Measurements from ENCODE around the gene OR7C1. TPM values are rescaled to one million over a fixed set of nuclear protein-coding genes. Genes with fewer than 3 reads are reported as not detected.
"Not testable (repeated sequence)": the region's sequence is repeated elsewhere in the genome, so short reads cannot be mapped to it uniquely, and the experiment has no call there.

OR7C1 gene
- total RNA-seq, 4 donors from 2014 or later: 0.06 TPM; not detected in 2

GRCh38 chr19:14783410-14783998 lies 51.5 kb downstream of the OR7C1 start:
- H3K4me3 ChIP-seq; H3K27ac ChIP-seq (replicated peaks in 1 of 4); H3K9me3 ChIP-seq; H3K36me3 ChIP-seq; DNase-seq (ENCODE audit: extremely low spot score); H3K4me1 ChIP-seq; intact Hi-C loops (cut with DNase I): not testable (repeated sequence)
- peaks cover 0 to 66% (median 4%) of the 10 kb centered on the region in 4 donors for H3K27me3 ChIP-seq
- WGBS: 49% methylated on average over 7 of the region's 8 CpGs

GRCh38 chr19:14782626-14783409 lies 52.2 kb downstream of the OR7C1 start:
- no peak for DNase-seq (ENCODE audit: extremely low spot score)
- intact Hi-C loops (cut with DNase I): no loop called here
- TF ChIP-seq POLR2AphosphoS5 (IDR thresholded peaks at IDR 0.05) (no peak), POLR2A (IDR thresholded peaks at IDR 0.05; ENCODE audit: low read depth) (no peak), CTCF (IDR thresholded peaks at IDR 0.05) (no peak), EP300 (IDR thresholded peaks at IDR 0.05) (no peak)
- no peaks in the 10 kb centered on the region for H3K9me3 ChIP-seq
- no peaks in the 10 kb centered on the region for H3K4me1 ChIP-seq
- H3K27ac ChIP-seq (replicated peaks in 1 of 4): no peak overlapping the region
- 84% methylated on average over 16 of the region's 16 CpGs for WGBS
- no peaks in the 10 kb centered on the region for H3K36me3 ChIP-seq
- H3K4me3 ChIP-seq: no peak overlapping the region
- peaks cover 0 to 69% (median 4%) of the 10 kb centered on the region in 4 donors for H3K27me3 ChIP-seq

- DNase-seq (ENCODE audit: extremely low spot score); H3K9me3 ChIP-seq; H3K4me3 ChIP-seq; H3K4me1 ChIP-seq; intact Hi-C loops (cut with DNase I); H3K36me3 ChIP-seq; H3K27ac ChIP-seq (replicated peaks in 1 of 4): not testable (repeated sequence)
- WGBS: 90% methylated on average over 16 of the region's 17 CpGs
- H3K27me3 ChIP-seq: peaks cover 0 to 69% (median 4%) of the 10 kb centered on the region in 4 donors
Observed at GRCh38 chr19:14781713-14782536, 53.1 kb downstream of the OR7C1 start.

GRCh38 chr19:14780622-14781225 lies 54.3 kb downstream of the OR7C1 start:
- H3K27ac ChIP-seq (replicated peaks in 1 of 4); H3K36me3 ChIP-seq; intact Hi-C loops (cut with DNase I); H3K4me3 ChIP-seq; DNase-seq (ENCODE audit: extremely low spot score); H3K4me1 ChIP-seq; H3K9me3 ChIP-seq: not testable (repeated sequence)
- H3K27me3 ChIP-seq: peaks cover 0 to 70% (median 0%) of the 10 kb centered on the region in 4 donors
- 77% methylated on average over 14 of the region's 14 CpGs for WGBS

- Histone ChIP-seq H3K27me3 (peaks cover 0 to 72% (median 0%) of the 10 kb centered on the region in 4 donors), H3K36me3 (no peaks in the 10 kb centered on the region), H3K27ac (replicated peaks in 1 of 4) (no peak overlapping the region), H3K4me3 (no peak overlapping the region), H3K9me3 (no peaks in the 10 kb centered on the region), H3K4me1 (peaks cover 0 to 10% (median 6%) of the 10 kb centered on the region in 4 donors)
- 47% methylated on average over 5 of the region's 5 CpGs for WGBS
- intact Hi-C loops (cut with DNase I): no loop called here
- TF ChIP-seq POLR2AphosphoS5 (IDR thresholded peaks at IDR 0.05) (no peak), CTCF (IDR thresholded peaks at IDR 0.05) (no peak), POLR2A (IDR thresholded peaks at IDR 0.05; ENCODE audit: low read depth) (no peak), EP300 (IDR thresholded peaks at IDR 0.05) (no peak)
- no peak for DNase-seq (ENCODE audit: extremely low spot score)
Observed at GRCh38 chr19:14779151-14779550, 55.8 kb downstream of the OR7C1 start.

- H3K27ac ChIP-seq (replicated peaks in 1 of 4); H3K4me3 ChIP-seq; intact Hi-C loops (cut with DNase I); H3K9me3 ChIP-seq; DNase-seq (ENCODE audit: extremely low spot score); H3K4me1 ChIP-seq; H3K36me3 ChIP-seq: not testable (repeated sequence)
- WGBS: 67% methylated on average over 12 of the region's 12 CpGs
- peaks cover 0 to 75% (median 0%) of the 10 kb centered on the region in 4 donors for H3K27me3 ChIP-seq
Observed at GRCh38 chr19:14778110-14778845, 56.7 kb downstream of the OR7C1 start, which contains the start of gene ADGRE2. Gene ADGRE2, minus strand, starts transcription at chr19:14778560. Its CDS starts 1,804 bp downstream, at chr19:14776756.

- DNase-seq (ENCODE audit: extremely low spot score); H3K4me3 ChIP-seq; H3K36me3 ChIP-seq; H3K4me1 ChIP-seq; intact Hi-C loops (cut with DNase I); H3K9me3 ChIP-seq; H3K27ac ChIP-seq (replicated peaks in 1 of 4): not testable (repeated sequence)
- WGBS: 89% methylated on average over 4 of the region's 4 CpGs
- peaks cover 0 to 74% (median 0%) of the 10 kb centered on the region in 4 donors for H3K27me3 ChIP-seq
Observed at GRCh38 chr19:14777645-14778044, 57.3 kb downstream of the OR7C1 start.

Measured in esophagus muscularis mucosa (tissue), 4 donors.